Lower leg skin (tissue), 3 donors: Measurements from ENCODE around the gene TXNDC16.

Experiments
- POLR2A ChIP-seq, 2 donors: fragments of 450-650 bp; IDR thresholded peaks; one replicate each; pipeline ENCODE4 v1.6.1; 2016 to 2017; ENCODE audit warnings: antibody characterized with exemption in 2 of 2, mild to moderate bottlenecking in 1 of 2, moderate library complexity in 1 of 2
- TF ChIP-seq, protein P1 (sequence below), 3 donors: fragments of 450-650 bp; IDR thresholded peaks; one replicate each; pipeline ENCODE4 v1.5.1; 2016; ENCODE audit warnings: antibody characterized with exemption in 3 of 3, mild to moderate bottlenecking in 3 of 3, moderate library complexity in 2 of 3

DNA sequence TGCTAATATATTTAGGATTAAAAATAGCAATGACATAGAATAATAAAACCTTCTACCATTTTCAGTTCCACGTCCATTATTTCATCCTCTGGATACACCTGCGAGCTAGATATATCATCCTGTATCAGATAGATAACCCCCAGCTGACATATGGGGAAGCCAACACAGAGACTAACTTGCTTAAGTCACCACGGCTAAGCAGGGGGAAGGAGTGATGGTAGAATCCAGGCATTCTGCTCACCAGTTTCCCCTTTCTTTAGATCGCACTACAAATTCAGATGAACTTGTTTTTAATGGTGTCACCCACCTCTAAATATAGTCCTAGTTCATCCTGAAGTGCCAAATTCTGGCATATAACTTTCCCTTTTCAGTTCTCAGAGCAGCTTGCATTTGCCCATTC is 110.1 kb downstream of the TXNDC16 start:
- TF ChIP-seq POLR2A (IDR thresholded peaks at IDR 0.05) = no peak
- TF ChIP-seq, protein P1, sequence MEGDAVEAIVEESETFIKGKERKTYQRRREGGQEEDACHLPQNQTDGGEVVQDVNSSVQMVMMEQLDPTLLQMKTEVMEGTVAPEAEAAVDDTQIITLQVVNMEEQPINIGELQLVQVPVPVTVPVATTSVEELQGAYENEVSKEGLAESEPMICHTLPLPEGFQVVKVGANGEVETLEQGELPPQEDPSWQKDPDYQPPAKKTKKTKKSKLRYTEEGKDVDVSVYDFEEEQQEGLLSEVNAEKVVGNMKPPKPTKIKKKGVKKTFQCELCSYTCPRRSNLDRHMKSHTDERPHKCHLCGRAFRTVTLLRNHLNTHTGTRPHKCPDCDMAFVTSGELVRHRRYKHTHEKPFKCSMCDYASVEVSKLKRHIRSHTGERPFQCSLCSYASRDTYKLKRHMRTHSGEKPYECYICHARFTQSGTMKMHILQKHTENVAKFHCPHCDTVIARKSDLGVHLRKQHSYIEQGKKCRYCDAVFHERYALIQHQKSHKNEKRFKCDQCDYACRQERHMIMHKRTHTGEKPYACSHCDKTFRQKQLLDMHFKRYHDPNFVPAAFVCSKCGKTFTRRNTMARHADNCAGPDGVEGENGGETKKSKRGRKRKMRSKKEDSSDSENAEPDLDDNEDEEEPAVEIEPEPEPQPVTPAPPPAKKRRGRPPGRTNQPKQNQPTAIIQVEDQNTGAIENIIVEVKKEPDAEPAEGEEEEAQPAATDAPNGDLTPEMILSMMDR (IDR thresholded peaks at IDR 0.05) = no peak
